Activated CD4-positive, CD25-positive, alpha-beta regulatory T cell treated with anti-CD3 and anti-CD28 coated beads, Interleukin-2, amount 50 U/mL, for 16 hours (primary cell): ENCODE measurements around the gene ALDH8A1.

ENCODE experiments used
- DNase-seq: peaks from one replicate; pipeline ENCODE4 v3.0.0-alpha.2; 2020; ENCODE audit warnings: low read depth, low spot score

Gene ALDH8A1

DNA sequence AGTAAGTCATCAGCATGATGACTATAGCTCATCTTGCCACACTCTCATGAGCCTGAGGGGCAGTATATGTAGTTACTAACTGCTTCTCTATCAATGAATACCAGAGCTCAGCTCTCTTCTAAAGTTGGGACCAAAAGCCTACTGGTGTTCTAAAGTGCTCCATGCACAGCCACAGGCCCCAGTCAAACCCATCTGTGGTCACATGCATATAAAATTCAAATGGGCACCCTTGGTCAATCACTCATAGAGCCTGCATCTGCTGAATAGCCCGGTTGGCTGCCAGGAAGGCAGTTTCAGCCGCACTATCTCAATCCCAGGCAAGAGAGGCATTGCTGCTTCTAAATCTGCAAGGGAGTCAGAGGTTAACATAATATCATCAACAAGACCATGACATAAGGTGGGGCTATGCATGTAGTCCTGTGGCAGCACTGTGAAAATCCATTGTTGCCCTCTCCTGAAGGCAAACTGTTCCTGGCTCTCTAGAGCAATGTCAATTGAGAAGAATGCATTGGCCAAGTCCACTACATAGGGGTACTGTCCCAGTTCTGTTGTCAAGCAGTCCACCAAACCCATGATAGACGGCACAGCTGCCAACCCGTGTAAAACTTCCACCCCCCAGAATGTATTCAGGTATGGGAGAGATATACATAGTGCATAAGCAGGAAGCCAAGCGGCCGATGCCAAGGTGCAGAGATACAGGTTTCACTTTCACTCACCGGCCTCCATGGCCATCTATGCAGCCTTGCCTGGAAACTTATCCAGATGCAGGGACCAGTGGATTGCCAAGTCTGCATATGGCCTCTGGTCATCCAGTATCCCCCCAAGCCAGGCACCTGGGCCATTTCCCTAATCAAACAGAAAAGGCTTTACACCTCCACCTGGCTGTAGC lies 76.2 kb downstream of the ALDH8A1 start:
- DNase-seq = no peak

DNA sequence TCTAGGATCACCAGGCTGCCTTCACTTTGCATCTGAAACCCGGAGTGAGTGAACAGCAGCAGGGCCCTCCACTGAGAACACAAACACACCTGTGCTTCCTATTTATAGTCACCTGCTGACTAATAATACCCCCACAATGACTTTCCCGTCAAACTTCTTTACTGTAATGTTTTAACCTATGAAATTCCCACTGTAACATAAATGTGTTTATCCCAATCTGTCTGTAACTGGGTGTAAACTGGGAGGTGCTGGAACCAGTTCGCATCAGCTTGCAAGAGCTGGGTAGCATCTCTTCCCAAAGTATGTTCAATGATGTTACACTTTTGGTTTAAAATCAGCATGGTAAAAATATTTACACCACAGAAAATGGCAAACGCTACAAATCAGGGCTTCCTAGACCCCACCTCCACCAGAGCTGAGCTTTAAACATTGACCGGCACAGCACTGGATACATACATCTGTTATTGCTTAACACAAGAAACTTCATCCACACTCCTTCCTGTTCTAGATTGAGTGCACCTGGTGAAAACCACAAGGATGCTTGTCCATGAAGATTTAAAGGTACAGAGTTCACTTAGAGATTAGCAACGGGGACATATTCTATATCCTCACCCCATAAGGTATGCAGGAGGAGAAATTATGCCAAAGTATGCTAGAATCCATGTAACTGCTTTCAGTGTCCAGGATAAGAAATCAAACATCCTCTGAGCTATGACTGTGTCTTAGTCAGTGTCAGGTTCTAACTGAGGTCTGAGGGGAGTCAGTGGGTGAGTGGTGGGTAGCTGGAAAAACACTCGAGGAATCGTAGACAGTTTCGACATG lies 79.0 kb downstream of the ALDH8A1 start:
- no peak for DNase-seq

DNA sequence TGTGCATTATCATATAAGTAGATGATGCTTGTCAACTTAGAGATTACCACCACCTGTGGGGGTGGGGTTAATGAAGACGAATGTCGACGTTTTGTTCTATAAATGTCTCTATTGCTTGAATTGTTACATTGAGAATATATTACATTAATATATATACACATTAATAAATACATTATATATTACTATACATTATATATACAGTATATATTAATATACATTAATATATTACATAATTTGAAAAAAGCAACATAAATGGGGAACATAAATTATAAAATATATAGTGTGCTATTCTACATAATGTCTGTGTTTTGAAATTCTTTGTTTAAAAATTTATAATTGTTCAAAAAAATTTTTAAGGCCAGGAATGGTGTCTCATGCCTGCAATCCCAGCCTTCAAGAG lies 81.1 kb downstream of the ALDH8A1 start:
- DNase-seq = no peak
